ENCODE results near the gene UFD1. TPM values are rescaled to one million over a fixed set of nuclear protein-coding genes. Genes with fewer than 3 reads are reported as not detected.
A peak's percentile ranks its signal among the peaks of the same experiment; 100 is the strongest.

The UFD1 gene
- total and polyA plus RNA-seq, 9 of the 15 experiments (the other 6 are each of a cell fraction or from before 2014, with no cell fraction given) = 238 to 645 (median 363) TPM

DNA sequence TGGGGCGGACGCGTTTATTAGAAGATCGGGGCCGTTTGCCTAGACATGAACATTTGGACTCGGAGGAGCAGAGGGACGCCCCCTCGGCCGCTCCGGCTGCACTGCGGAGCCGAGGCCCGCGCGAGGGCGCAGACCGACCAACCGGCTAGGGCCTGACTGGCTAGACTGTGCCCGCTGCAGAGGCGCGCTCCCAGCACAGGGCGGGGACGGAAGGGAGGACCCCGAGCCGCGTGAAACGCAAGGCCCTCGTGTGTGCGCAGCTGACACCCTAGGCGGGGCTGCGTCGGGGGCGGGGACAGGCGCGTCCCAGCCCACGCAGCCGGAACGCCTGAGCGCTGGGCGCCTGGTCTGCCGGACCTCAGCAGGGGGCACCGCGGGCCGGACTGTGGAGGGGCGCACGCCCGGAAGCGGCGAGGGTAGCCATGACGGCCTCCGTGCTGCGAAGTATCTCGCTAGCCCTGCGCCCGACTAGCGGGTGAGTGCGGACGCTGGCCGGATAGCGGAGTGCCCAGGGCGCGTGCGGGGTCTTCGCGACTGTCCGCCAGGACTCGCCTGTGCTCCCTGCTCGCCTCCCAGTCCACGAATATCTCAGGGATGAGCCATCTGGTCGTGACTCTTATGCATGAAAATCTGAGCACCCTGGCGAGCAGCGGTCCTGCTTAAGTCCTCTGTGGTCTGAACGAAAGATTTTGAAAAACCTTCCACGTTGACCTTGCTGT is 46.7 kb downstream of the UFD1 start, which contains the start of gene MRPL40 (continued):
- TF ChIP-seq, protein P1, sequence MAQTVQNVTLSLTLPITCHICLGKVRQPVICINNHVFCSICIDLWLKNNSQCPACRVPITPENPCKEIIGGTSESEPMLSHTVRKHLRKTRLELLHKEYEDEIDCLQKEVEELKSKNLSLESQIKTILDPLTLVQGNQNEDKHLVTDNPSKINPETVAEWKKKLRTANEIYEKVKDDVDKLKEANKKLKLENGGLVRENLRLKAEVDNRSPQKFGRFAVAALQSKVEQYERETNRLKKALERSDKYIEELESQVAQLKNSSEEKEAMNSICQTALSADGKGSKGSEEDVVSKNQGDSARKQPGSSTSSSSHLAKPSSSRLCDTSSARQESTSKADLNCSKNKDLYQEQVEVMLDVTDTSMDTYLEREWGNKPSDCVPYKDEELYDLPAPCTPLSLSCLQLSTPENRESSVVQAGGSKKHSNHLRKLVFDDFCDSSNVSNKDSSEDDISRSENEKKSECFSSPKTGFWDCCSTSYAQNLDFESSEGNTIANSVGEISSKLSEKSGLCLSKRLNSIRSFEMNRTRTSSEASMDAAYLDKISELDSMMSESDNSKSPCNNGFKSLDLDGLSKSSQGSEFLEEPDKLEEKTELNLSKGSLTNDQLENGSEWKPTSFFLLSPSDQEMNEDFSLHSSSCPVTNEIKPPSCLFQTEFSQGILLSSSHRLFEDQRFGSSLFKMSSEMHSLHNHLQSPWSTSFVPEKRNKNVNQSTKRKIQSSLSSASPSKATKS (CRISPR knock-in tag; IDR thresholded peaks at IDR 0.05) = peak; percentile 90
- TF ChIP-seq, protein P2, sequence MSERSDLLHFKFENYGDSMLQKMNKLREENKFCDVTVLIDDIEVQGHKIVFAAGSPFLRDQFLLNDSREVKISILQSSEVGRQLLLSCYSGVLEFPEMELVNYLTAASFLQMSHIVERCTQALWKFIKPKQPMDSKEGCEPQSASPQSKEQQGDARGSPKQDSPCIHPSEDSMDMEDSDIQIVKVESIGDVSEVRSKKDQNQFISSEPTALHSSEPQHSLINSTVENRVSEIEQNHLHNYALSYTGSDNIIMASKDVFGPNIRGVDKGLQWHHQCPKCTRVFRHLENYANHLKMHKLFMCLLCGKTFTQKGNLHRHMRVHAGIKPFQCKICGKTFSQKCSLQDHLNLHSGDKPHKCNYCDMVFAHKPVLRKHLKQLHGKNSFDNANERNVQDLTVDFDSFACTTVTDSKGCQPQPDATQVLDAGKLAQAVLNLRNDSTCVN (CRISPR knock-in tag; IDR thresholded peaks at IDR 0.05) = peak; percentile 90
- TF ChIP-seq STAT5A (IDR thresholded peaks at IDR 0.05; ENCODE audit: borderline replicate concordance, low read length) = no peak
- TF ChIP-seq NCOA2 (IDR thresholded peaks at IDR 0.05; ENCODE audit: partially characterized antibody in 2 of 2) = no peak
- TF ChIP-seq MTF1 (CRISPR knock-in tag; IDR thresholded peaks at IDR 0.05; ENCODE audit: borderline replicate concordance) = no peak; the same call in 1 of the 2 replicates
- TF ChIP-seq SREBF1 (IDR thresholded peaks at IDR 0.05; ENCODE audit: borderline replicate concordance, low read depth, low read length) = peak; percentile 96
- no peak for TF ChIP-seq CCAR2 (IDR thresholded peaks at IDR 0.05; ENCODE audit: low read depth, low read length)
- TF ChIP-seq RHOXF2B (CRISPR knock-in tag; conservative IDR thresholded peaks at IDR 0.05) = peak; percentile 97
- TF ChIP-seq PHTF2 (CRISPR knock-in tag; IDR thresholded peaks at IDR 0.05) = peak; percentile 92
- TF ChIP-seq ZKSCAN8 (CRISPR knock-in tag; IDR thresholded peaks at IDR 0.05) = no peak
- no peak for TF ChIP-seq C11orf30 (IDR thresholded peaks at IDR 0.05; ENCODE audit: low read depth)
- TF ChIP-seq KAT2B (IDR thresholded peaks at IDR 0.05; ENCODE audit: low read depth, low read length) = peak; percentile 73
- TF ChIP-seq THRAP3 (IDR thresholded peaks at IDR 0.05; ENCODE audit: borderline replicate concordance) = no peak
- peak; percentile 61; the same call in 1 of the 2 replicates for TF ChIP-seq ZNF436 (CRISPR knock-in tag; IDR thresholded peaks at IDR 0.05)
- no peak for TF ChIP-seq SMARCA5 (IDR thresholded peaks at IDR 0.05)
- no peak for TF ChIP-seq SRSF9 (IDR thresholded peaks at IDR 0.05; ENCODE audit: borderline replicate concordance, low read depth, low read length)
- TF ChIP-seq ZNF584 (CRISPR knock-in tag; IDR thresholded peaks at IDR 0.05; ENCODE audit: low read depth) = no peak
- TF ChIP-seq, protein P3, sequence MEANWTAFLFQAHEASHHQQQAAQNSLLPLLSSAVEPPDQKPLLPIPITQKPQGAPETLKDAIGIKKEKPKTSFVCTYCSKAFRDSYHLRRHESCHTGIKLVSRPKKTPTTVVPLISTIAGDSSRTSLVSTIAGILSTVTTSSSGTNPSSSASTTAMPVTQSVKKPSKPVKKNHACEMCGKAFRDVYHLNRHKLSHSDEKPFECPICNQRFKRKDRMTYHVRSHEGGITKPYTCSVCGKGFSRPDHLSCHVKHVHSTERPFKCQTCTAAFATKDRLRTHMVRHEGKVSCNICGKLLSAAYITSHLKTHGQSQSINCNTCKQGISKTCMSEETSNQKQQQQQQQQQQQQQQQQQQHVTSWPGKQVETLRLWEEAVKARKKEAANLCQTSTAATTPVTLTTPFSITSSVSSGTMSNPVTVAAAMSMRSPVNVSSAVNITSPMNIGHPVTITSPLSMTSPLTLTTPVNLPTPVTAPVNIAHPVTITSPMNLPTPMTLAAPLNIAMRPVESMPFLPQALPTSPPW (CRISPR knock-in tag; IDR thresholded peaks at IDR 0.05) = no peak
- peak; percentile 100 for TF ChIP-seq HNRNPL (IDR thresholded peaks at IDR 0.05; ENCODE audit: low read depth, low read length)
- TF ChIP-seq, protein P4, sequence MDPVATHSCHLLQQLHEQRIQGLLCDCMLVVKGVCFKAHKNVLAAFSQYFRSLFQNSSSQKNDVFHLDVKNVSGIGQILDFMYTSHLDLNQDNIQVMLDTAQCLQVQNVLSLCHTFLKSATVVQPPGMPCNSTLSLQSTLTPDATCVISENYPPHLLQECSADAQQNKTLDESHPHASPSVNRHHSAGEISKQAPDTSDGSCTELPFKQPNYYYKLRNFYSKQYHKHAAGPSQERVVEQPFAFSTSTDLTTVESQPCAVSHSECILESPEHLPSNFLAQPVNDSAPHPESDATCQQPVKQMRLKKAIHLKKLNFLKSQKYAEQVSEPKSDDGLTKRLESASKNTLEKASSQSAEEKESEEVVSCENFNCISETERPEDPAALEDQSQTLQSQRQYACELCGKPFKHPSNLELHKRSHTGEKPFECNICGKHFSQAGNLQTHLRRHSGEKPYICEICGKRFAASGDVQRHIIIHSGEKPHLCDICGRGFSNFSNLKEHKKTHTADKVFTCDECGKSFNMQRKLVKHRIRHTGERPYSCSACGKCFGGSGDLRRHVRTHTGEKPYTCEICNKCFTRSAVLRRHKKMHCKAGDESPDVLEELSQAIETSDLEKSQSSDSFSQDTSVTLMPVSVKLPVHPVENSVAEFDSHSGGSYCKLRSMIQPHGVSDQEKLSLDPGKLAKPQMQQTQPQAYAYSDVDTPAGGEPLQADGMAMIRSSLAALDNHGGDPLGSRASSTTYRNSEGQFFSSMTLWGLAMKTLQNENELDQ (CRISPR knock-in tag; IDR thresholded peaks at IDR 0.05; ENCODE audit: borderline replicate concordance) = no peak
- TF ChIP-seq PML (IDR thresholded peaks at IDR 0.05; ENCODE audit: low read length) = no peak
